ENCODE measurements around the gene REV1.

Gene REV1

DNA sequence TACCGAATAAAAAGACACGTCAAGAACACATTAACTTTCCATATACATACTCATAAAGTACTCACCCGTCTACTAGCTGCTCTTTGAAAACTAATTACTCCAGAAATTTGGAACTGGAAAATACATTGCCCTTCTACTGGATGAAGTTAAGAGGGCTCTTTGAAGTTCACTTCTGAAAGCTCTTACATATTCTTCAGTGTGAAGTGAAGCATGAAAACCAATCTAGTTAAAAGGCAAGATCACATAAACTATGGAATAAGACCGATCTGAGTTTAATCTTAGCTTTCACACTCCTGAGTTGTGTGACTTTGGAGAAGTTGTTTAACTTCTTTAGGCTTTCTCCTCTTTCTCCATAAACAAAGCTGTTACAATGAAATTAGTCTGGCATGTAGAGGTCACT, 38.5 kb downstream of the REV1 start:
- DNase-seq (ENCODE audit: extremely low read depth in 1 of 2, low read depth in 1 of 2) = no peak

DNA sequence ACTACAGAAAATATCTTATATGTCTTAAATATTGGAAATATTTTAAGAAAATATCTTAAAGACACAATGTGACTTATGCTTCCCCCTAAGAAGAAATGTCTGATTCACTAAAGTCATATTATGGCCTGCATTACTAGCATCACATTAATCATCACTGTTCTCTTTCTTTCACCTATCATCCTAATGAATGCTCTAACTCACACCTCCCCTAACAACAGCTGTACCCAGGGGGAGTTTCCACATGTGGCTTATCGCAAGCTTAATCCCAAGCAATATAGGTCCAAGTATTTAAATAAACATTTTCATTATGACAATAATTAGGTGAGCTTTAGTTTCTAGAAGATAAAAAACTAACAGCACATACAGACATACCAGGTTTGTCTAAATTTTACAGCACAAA, 39.6 kb downstream of the REV1 start:
- no peak for DNase-seq (ENCODE audit: extremely low read depth in 1 of 2, low read depth in 1 of 2)

DNA sequence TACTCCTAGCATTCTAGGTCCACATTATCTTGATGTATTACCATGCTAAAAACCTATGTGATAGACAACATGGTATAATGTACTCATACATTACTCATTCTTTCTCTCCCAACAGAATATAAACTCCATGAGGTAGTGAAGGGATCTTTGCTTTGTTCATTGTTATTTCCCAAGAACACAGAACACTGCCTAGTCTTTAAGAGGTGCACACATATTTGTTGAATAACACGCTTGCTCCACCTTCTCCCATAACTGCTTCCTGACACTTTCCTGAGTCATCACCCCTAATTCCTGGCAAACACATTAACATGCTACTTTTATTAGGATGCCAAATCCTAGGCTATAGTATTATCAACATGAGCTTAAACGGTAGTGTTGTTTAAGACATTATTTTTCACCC, 41.3 kb downstream of the REV1 start:
- DNase-seq (ENCODE audit: extremely low read depth in 1 of 2, low read depth in 1 of 2) = no peak

DNA sequence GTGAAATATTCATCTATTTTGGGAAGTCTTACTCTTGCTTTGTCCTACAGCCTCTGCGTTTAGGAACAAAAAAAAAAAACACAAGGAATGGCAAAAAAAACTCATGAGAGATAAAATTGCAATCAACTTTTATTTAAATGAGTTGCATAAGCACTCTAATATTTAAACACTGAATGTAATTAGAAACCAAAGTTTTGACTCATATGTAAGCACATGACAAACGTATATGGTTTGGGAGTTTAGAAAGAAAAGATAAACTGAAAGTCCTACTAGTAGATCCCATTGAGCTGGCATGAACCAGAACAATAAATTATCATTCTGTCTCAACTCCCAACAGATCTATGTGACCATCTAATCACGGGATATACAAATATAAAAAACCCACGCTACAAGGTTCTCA, 44.8 kb downstream of the REV1 start:
- DNase-seq (ENCODE audit: extremely low read depth in 1 of 2, low read depth in 1 of 2) = no peak

DNA sequence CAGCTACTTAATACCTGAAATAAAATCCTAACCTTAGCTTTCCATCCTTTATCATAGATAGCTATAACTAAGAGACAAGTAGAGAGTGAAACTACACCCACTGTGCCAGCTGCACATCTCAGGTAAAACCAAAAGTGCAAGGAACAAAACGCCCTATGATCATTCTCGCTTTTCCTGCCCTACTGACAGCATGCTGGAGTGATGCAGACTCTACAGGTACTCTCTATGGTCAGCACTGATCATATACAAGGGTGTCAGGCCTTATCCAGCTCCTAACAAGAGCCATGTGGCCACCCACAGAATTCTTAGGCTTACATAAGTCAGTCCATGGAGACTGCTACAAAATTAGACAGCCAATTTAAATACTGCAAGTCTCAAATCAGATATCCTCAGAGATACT, 45.6 kb downstream of the REV1 start:
- no peak for DNase-seq (ENCODE audit: extremely low read depth in 1 of 2, low read depth in 1 of 2)

DNA sequence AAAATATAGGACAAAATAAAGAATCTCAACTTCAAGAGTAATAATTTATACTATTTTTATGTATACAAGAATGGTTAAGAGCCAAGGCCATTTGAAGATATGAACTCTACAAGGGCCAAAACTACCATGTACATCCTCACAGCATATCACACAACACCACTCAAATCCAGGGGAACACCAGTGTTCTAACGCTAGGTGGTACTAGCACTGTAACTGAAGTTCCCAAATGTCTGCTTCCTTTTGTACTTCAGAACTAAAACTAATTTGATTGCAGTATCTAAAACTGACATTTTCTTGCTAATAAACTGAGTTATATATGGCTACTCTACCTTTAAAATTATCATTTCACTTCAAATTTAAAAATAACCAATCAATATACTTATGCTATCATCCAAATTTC, 47.0 kb downstream of the REV1 start:
- DNase-seq (ENCODE audit: extremely low read depth in 1 of 2, low read depth in 1 of 2) = no peak

DNA sequence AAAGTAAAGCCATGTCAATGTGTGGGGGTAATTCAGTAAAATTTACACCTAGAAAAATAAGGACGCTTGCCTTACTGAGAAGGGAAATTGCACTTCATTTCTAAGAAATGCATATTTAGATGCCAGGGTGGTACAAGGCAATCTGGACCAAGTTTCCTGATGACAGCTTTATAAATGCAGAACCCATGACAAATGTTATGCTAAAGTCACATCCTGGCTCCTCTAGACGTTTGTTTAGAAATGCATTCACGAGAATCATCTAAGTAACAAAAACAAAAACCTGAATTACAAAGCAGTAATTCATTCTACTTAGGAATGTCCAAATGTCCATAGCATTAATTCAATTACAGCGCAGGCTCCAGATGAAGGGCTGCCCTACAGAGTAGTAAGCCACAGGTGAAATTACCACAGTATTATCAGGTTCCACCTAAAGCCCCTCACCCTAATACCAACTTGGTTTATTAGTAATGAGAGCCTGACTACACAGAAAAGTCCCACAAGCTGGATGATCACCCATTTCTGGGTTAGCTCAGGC, 49.8 kb downstream of the REV1 start:
- DNase-seq (ENCODE audit: extremely low read depth in 1 of 2, low read depth in 1 of 2) = no peak

DNA sequence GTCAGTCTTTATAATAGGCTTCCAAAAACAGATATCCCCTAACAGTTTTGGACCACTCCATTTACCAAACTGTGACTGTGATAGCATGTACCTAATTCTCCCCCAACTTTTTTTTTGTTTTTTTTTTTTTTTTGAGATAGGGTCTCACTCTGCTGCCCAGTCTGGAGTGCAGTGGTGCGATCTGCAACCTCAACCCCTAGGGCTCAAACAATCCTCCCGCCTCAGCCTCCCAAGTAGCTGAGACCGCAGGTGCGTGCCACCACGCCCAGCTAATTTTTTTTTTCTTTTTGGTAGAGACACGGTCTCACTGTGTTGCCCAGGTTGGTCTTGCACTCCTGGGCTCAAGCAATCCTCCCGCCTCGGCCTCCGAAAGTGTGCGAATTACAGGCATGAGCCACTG, 52.9 kb downstream of the REV1 start:
- no peak for DNase-seq (ENCODE audit: extremely low read depth in 1 of 2, low read depth in 1 of 2)

DNA sequence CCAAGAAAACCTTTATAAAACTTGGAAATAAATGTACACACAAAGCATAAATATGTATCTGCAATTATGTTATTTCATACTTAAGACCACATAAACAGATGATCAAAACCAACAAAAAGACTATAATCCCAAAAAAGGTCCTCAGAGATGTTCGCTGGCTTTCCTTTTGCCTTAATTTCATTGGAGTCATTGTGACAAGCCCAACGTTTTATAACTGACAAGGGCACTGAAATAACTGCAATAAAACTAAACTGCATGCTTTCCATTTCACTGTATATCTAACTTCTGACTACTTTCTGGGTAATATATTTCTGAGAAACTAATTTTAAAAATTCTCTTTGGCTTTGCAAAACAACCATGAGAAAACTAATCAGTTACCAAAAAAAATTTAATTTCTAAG, 56.5 kb downstream of the REV1 start:
- no peak for DNase-seq (ENCODE audit: extremely low read depth in 1 of 2, low read depth in 1 of 2)

DNA sequence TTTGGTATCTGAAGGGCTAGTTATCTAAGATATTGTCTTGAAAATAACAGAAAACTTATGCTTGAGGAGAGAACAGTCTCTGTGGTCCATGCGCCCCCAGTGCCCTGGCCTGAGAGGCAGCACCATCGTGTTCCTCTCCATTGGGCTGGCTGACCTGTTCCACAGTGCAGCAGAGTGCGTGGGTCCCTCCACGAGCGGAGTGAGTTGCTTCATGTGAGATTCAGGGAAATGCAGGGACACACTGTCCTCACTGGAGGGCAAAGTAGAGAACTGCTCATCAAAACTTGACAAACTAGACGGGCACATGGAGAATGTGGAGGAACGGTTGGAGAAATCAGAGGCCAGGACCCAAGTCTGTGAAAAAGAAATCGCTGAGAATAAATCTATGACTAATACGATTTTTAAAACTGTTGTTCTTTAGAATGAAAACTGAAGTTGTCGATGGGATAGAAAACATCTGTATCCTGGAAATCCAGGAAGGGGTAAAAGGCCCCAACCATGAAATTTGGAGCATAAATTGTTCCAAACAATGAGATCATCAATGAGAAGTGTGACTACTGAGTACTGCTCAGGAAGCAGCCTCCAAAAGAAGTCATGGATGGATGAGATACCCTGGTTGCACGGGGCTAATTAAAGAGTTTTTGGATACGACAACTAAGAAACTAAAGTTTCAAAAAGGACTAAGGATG, 58.1 kb downstream of the REV1 start:
- DNase-seq (ENCODE audit: extremely low read depth in 1 of 2, low read depth in 1 of 2) = no peak

DNA sequence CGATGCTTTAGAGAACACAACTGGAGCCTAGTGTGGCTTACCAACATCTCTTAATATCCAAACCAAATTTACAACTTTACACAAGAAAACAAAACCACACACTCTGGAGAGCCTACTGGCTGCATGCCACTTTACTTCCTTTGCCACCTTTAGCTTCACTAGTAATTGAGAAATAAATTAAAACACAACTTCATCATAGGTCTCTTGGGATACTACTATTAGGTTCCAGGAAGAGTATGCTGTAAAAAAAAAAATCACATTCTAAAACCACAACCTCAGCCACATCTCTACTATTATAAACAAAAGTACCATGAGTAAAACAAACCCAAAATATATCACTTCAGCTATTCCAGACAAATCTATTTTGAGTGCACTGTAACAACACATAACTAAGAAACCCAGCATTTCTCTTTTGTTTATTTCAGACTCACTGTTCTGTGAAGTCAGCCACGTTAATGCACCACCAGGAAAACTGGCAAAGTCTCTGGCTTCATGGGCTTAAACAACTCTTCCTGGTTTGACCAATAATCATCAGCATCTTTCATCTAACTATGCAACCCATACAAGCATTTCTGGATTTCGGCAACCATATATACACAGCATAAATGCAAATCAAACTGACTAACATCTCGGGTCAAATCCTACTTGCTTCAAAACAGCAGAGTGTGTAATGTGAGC, 59.1 kb downstream of the REV1 start:
- DNase-seq (ENCODE audit: extremely low read depth in 1 of 2, low read depth in 1 of 2) = no peak

DNA sequence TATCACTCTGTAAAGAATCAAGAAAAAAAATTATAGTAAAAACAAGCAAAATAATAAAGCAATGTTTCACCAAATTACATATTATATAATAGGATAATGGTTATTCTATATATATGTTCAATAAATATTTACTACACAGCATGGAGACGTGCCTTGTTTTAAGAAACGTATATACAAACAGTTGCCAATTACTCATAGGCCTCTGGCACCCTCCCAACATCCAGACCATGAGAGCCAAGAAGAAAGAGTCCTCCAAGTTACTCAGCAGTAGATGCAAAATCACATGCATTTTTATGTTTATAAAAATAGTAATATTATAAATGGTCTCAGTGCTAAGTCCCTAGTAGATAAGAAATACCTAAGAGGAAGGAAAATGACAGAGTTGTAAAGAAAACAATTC, 64.8 kb downstream of the REV1 start:
- no peak for DNase-seq (ENCODE audit: extremely low read depth in 1 of 2, low read depth in 1 of 2)

DNA sequence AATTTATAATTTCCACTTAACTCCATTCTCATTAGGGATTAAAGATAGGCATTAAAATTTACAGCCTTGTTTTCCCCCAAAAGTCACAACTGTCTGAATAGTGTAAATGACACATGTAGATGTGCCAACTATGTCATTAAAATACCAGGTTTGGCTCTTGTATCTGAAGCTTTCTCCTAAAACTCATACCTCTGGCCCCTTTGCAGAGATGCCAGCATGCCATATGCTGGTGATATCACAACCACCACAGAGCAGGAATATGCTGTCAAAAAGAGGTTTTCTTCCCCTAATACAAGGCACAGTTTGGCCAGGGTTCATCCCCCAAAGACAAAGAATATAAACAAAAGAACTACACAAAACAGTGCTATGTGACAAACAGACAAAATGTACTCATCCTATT, 65.4 kb downstream of the REV1 start:
- no peak for DNase-seq (ENCODE audit: extremely low read depth in 1 of 2, low read depth in 1 of 2)

DNA sequence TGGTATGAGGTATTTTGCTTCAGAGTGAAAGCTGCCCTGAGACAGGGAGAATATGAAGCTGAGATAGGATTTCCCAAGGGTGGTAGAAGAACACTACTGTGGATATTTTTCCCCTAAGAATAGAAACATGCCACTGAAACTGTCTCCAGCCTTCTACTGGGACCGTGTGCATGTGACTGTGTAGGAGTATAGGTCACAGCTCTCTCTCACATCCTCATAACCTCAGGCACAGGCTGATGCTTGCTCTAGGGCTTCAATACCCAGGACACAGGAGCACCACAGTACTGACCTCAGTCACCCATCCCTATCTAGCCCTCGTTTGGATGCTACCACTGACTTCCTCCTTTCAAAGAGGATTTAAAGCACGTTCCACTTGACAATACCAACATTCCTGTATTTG, 67.2 kb downstream of the REV1 start:
- DNase-seq (ENCODE audit: extremely low read depth in 1 of 2, low read depth in 1 of 2) = no peak

DNA sequence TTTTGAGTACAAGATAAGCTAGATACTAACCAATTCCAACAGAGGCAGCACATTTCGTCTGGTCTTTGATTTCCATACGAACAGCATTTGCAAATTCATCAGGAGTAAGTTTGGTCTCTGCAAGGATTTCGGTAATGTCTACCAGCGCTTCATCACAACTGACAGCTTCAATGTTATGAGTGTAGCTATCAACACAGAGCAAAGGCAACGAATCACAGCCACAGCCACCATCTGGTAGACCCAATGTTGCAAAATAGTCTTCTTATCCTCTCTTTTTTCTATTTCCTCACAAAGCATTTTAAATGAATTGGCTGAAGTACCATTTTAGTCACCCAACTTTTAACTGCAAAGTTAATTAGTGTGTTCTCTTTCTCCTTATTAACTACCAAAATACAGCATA, 68.3 kb downstream of the REV1 start:
- no peak for DNase-seq (ENCODE audit: extremely low read depth in 1 of 2, low read depth in 1 of 2)

DNA sequence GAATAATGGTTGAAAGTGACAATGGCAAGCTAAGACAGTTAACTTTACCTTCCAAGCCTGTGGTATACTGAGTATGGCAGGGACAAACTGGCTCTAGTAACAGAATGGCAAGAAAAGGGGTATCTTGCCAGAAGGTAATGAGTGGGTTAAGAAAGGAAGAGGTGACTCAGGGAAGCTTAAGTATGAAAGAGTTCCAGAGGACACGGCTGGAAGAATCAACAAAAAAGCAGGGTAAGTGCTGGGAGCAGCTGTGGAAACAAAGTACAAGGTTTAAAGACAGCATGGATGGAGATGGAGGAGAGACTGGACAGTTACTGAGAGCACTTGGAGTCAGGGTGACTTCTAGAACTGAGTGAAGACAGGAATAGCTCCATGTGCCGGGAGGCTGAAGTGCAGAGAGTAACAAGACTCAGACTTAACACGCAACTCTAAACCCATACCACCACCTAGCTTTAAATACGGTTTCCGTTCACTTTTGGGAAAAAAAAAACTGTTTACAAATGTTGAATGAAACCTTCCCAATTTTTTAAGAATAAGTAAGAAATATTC, 69.0 kb downstream of the REV1 start:
- DNase-seq (ENCODE audit: extremely low read depth in 1 of 2, low read depth in 1 of 2) = no peak

DNA sequence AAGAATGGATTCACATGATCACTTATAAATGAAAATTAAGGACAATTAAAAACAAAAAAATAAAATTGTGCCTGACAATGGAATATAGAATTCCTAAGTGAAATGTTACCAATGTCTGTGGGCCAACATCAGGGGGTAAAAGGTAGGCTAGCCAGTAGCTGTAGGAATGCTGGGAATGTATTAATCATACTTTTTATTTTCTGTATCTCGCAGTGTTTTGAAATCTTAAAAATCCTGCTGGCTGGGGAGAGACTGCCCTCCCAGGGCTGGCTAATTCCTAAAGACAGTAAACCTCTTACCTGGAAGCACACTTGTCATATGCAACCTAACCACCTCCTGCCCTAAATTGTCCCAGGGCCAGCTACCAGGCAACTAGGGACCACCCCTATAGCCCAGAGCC, 69.8 kb downstream of the REV1 start:
- no peak for DNase-seq (ENCODE audit: extremely low read depth in 1 of 2, low read depth in 1 of 2)

DNA sequence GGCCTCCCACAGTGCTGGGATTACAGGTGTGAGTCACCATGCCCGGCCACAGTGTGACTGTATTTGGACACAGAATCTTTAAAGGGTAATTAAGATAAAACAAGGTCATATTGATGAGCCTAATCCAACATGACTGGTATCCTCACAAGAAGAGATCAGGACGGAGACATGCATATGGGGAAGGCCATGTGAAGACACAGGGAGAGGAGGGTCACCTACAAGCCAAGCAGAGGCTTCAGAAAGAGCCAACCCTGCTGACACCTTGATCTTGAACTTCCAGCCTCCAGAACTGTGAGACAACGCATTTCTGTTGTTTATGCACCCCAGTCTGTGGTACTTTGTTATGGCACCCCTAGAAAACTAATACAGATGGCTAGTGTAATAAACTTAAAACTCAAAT, 72.4 kb downstream of the REV1 start:
- DNase-seq (ENCODE audit: extremely low read depth in 1 of 2, low read depth in 1 of 2) = no peak

DNA sequence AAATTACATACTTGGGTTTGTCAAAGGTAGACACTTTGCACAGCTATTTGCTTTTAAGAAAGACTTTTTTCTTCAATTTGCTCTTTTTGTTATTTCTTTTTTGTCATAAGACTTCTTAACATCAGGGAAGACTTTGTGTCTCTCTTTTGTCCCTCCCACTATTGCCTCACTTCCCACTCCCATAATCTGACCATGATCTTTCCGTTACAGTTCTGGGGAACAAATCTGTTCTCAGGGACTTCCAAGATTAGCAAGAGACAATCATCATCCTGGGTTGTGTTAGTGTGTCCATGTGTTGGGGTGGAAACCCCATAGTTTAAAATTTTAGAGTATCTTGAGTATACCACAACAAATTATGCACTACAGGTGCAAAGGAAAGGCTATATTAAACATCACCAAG, 75.3 kb downstream of the REV1 start:
- no peak for DNase-seq (ENCODE audit: extremely low read depth in 1 of 2, low read depth in 1 of 2)

DNA sequence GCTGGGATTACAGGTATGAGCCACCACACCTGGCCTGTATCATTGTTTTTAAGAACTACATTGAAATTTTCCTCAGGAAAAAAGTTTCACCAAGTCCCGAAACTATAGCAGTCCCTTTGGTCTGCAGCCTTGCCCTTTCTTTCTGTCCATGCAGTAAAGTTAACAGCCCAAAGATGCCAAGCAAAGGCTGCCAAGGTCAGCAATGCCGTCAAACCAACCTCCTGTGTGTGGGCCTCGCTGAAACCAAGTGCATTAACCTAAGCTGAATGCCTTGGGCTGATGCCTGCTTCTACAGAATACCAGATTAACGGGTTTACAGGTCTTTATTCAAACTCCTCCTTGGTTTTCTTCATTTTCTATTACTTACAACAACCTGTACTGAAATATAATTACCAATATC, 79.5 kb downstream of the REV1 start:
- no peak for DNase-seq (ENCODE audit: extremely low read depth in 1 of 2, low read depth in 1 of 2)

DNA sequence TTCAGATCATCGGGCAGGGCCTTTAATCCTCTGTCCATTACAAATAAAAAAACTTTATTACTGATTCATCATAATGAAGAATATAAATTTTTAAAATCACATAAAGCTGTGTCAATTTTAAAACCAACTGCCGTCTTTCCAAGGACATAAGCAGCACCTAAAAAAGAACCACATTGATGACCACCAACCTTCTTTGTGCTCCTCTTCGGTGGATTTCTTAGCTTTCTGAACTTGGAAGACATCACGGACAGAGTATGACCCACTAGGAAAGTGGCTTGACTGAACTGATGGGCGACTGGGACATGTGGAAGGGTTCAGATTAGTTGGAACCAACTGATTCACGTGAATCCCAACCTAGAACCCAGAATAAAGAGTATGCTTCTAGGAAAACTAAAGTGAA, 83.7 kb downstream of the REV1 start:
- DNase-seq (ENCODE audit: extremely low read depth in 1 of 2, low read depth in 1 of 2) = no peak
